ENCODE results near the gene CAMTA1. TPM values are rescaled to one million over a fixed set of nuclear protein-coding genes. Genes with fewer than 3 reads are reported as not detected.

Gene CAMTA1
- total RNA-seq, 2 donors from 2014 or later, result 55.3 to 69.5 TPM

- DNase-seq, result no peak
- no peaks in the 10 kb centered on the region for H3K4me1 Mint-ChIP-seq
- no peaks in the 10 kb centered on the region for H3K9me3 ChIP-seq (ENCODE audit: control insufficient read depth, low read length, poor library complexity, severe bottlenecking)
- H3K27ac Mint-ChIP-seq, result no peak overlapping the region
- H3K36me3 Mint-ChIP-seq (ENCODE audit: low read depth), result peaks cover 2% of the 10 kb centered on the region
- no peak for ATAC-seq
- H3K4me3 Mint-ChIP-seq, result no peak overlapping the region
- peaks cover 54% of the 10 kb centered on the region for H3K27me3 Mint-ChIP-seq
Observed at GRCh38 chr1:6761196-6761737, 24.0 kb upstream of the CAMTA1 start.

GRCh38 chr1:6762060-6762459 is 23.2 kb upstream of the CAMTA1 start:
- DNase-seq (no peak), ATAC-seq (no peak)
- Mint-ChIP-seq H3K4me1 (no peaks in the 10 kb centered on the region), H3K27me3 (peaks cover 48% of the 10 kb centered on the region), H3K36me3 (ENCODE audit: low read depth) (peaks cover 2% of the 10 kb centered on the region), H3K27ac (no peak overlapping the region), H3K4me3 (no peak overlapping the region)
- H3K9me3 ChIP-seq (ENCODE audit: control insufficient read depth, low read length, poor library complexity, severe bottlenecking), result no peaks in the 10 kb centered on the region

GRCh38 chr1:6770751-6771440 is 14.4 kb upstream of the CAMTA1 start:
- ATAC-seq (no peak), DNase-seq (no peak)
- Mint-ChIP-seq H3K4me3 (no peak overlapping the region), H3K27me3 (peaks cover 36% of the 10 kb centered on the region), H3K27ac (no peak overlapping the region), H3K4me1 (peaks cover 2% of the 10 kb centered on the region), H3K36me3 (ENCODE audit: low read depth) (no peaks in the 10 kb centered on the region)
- H3K9me3 ChIP-seq (ENCODE audit: control insufficient read depth, low read length, poor library complexity, severe bottlenecking), result no peaks in the 10 kb centered on the region

- Mint-ChIP-seq H3K27me3 (peaks cover 38% of the 10 kb centered on the region), H3K36me3 (ENCODE audit: low read depth) (no peaks in the 10 kb centered on the region), H3K4me1 (peaks cover 2% of the 10 kb centered on the region), H3K4me3 (no peak overlapping the region), H3K27ac (no peak overlapping the region)
- DNase-seq, result no peak
- H3K9me3 ChIP-seq (ENCODE audit: control insufficient read depth, low read length, poor library complexity, severe bottlenecking), result no peaks in the 10 kb centered on the region
- no peak for ATAC-seq
Observed at GRCh38 chr1:6771441-6771769, 13.8 kb upstream of the CAMTA1 start.

- H3K9me3 ChIP-seq (ENCODE audit: control insufficient read depth, low read length, poor library complexity, severe bottlenecking), result no peaks in the 10 kb centered on the region
- Mint-ChIP-seq H3K27me3 (peaks cover 46% of the 10 kb centered on the region), H3K4me3 (no peak overlapping the region), H3K27ac (no peak overlapping the region), H3K36me3 (ENCODE audit: low read depth) (peaks cover 4% of the 10 kb centered on the region), H3K4me1 (peaks cover 4% of the 10 kb centered on the region)
- no peak for ATAC-seq
- DNase-seq, result no peak
Observed at GRCh38 chr1:6774381-6774780, 10.9 kb upstream of the CAMTA1 start.

GRCh38 chr1:6775261-6776043 is 9.8 kb upstream of the CAMTA1 start:
- Mint-ChIP-seq H3K27ac (no peak overlapping the region), H3K36me3 (ENCODE audit: low read depth) (peaks cover 4% of the 10 kb centered on the region)
- no peaks in the 10 kb centered on the region for H3K9me3 ChIP-seq (ENCODE audit: control insufficient read depth, low read length, poor library complexity, severe bottlenecking)

GRCh38 chr1:6776389-6776788 is 8.9 kb upstream of the CAMTA1 start:
- no peaks in the 10 kb centered on the region for H3K9me3 ChIP-seq (ENCODE audit: control insufficient read depth, low read length, poor library complexity, severe bottlenecking)
- H3K36me3 Mint-ChIP-seq (ENCODE audit: low read depth), result peaks cover 4% of the 10 kb centered on the region
- peaks cover 4% of the 10 kb centered on the region for H3K4me1 Mint-ChIP-seq
- H3K4me3 Mint-ChIP-seq, result no peak overlapping the region
- ATAC-seq (no peak), DNase-seq (no peak)
- peaks cover 33% of the 10 kb centered on the region for H3K27me3 Mint-ChIP-seq
- no peak overlapping the region for H3K27ac Mint-ChIP-seq

More at GRCh38 chr1:6775261-6776043, 9.8 kb upstream of the CAMTA1 start:
- no peak for DNase-seq
- no peak for ATAC-seq
- peaks cover 4% of the 10 kb centered on the region for H3K4me1 Mint-ChIP-seq
- peaks cover 43% of the 10 kb centered on the region for H3K27me3 Mint-ChIP-seq
- no peak overlapping the region for H3K4me3 Mint-ChIP-seq

GRCh38 chr1:6776895-6777294 is 8.4 kb upstream of the CAMTA1 start:
- H3K4me1 Mint-ChIP-seq, result peaks cover 4% of the 10 kb centered on the region
- H3K4me3 Mint-ChIP-seq, result no peak overlapping the region
- H3K27ac Mint-ChIP-seq, result no peak overlapping the region
- no peaks in the 10 kb centered on the region for H3K9me3 ChIP-seq (ENCODE audit: control insufficient read depth, low read length, poor library complexity, severe bottlenecking)
- peaks cover 4% of the 10 kb centered on the region for H3K36me3 Mint-ChIP-seq (ENCODE audit: low read depth)
- H3K27me3 Mint-ChIP-seq, result peaks cover 28% of the 10 kb centered on the region
- DNase-seq, result no peak
- ATAC-seq, result no peak

- peaks cover 25% of the 10 kb centered on the region for H3K27me3 Mint-ChIP-seq
- no peak for ATAC-seq
- H3K27ac Mint-ChIP-seq, result no peak overlapping the region
- H3K36me3 Mint-ChIP-seq (ENCODE audit: low read depth), result peaks cover 4% of the 10 kb centered on the region
- H3K4me1 Mint-ChIP-seq, result peaks cover 4% of the 10 kb centered on the region
- no peaks in the 10 kb centered on the region for H3K9me3 ChIP-seq (ENCODE audit: control insufficient read depth, low read length, poor library complexity, severe bottlenecking)
- no peak overlapping the region for H3K4me3 Mint-ChIP-seq
- DNase-seq, result no peak
Observed at GRCh38 chr1:6777813-6778212, 7.4 kb upstream of the CAMTA1 start.

GRCh38 chr1:6779089-6779805 is 6.0 kb upstream of the CAMTA1 start:
- Mint-ChIP-seq H3K36me3 (ENCODE audit: low read depth) (peaks cover 4% of the 10 kb centered on the region), H3K4me1 (peaks cover 4% of the 10 kb centered on the region), H3K27me3 (peaks cover 21% of the 10 kb centered on the region), H3K4me3 (no peak overlapping the region), H3K27ac (no peak overlapping the region)
- DNase-seq (no peak), ATAC-seq (no peak)
- no peaks in the 10 kb centered on the region for H3K9me3 ChIP-seq (ENCODE audit: control insufficient read depth, low read length, poor library complexity, severe bottlenecking)

- H3K4me1 Mint-ChIP-seq, result peaks cover 17% of the 10 kb centered on the region
- peaks cover 5% of the 10 kb centered on the region for H3K36me3 Mint-ChIP-seq (ENCODE audit: low read depth)
- no peak for DNase-seq
- no peaks in the 10 kb centered on the region for H3K9me3 ChIP-seq (ENCODE audit: control insufficient read depth, low read length, poor library complexity, severe bottlenecking)
- no peak for ATAC-seq
- no peak overlapping the region for H3K4me3 Mint-ChIP-seq
- peaks cover 10% of the 10 kb centered on the region for H3K27me3 Mint-ChIP-seq
- no peak overlapping the region for H3K27ac Mint-ChIP-seq
Observed at GRCh38 chr1:6782151-6782550, 3.1 kb upstream of the CAMTA1 start.

GRCh38 chr1:6783221-6783620 is 2.0 kb upstream of the CAMTA1 start:
- peaks cover 5% of the 10 kb centered on the region for H3K27me3 Mint-ChIP-seq
- peaks cover 25% of the 10 kb centered on the region for H3K4me1 Mint-ChIP-seq
- peak overlapping the region; percentile 93 for H3K4me3 Mint-ChIP-seq
- no peak overlapping the region for H3K27ac Mint-ChIP-seq
- H3K9me3 ChIP-seq (ENCODE audit: control insufficient read depth, low read length, poor library complexity, severe bottlenecking), result no peaks in the 10 kb centered on the region
- DNase-seq (no peak), ATAC-seq (no peak)
- peaks cover 3% of the 10 kb centered on the region for H3K36me3 Mint-ChIP-seq (ENCODE audit: low read depth)

- peaks cover 3% of the 10 kb centered on the region for H3K36me3 Mint-ChIP-seq (ENCODE audit: low read depth)
- peaks cover under 1% of the 10 kb centered on the region for H3K27me3 Mint-ChIP-seq
- H3K4me1 Mint-ChIP-seq, result peaks cover 33% of the 10 kb centered on the region
- H3K27ac Mint-ChIP-seq, result peak overlapping the region; percentile 79
- no peaks in the 10 kb centered on the region for H3K9me3 ChIP-seq (ENCODE audit: control insufficient read depth, low read length, poor library complexity, severe bottlenecking)
- H3K4me3 Mint-ChIP-seq, result peak overlapping the region; percentile 93
- ATAC-seq, result no peak
- DNase-seq, result no peak
Observed at GRCh38 chr1:6783936-6784559, 1.2 kb upstream of the CAMTA1 start.
